Spleen (tissue), 7 donors: ENCODE measurements around the gene FCGR3B.
"Not testable (repeated sequence)": the region's sequence is repeated elsewhere in the genome, so short reads cannot be mapped to it uniquely, and the experiment has no call there.

Source experiments
- POLR2A ChIP-seq, 3 donors: fragments of 450-650 bp; IDR thresholded peaks; one replicate each; pipeline ENCODE4 v1.5.1; 2017; ENCODE audit warnings: antibody characterized with exemption in 3 of 3, mild to moderate bottlenecking in 1 of 3
- TF ChIP-seq, protein P1 (sequence below), 11 experiments: fragments of 200-600 bp in 7 of 11; fragments of 450-650 bp in 4 of 11; sonication (generic) in 4 of 11; IDR thresholded peaks in 8 of 11; conservative IDR thresholded peaks in 3 of 11; 1 replicate in 7 of 11; 2 replicates in 4 of 11; pipeline versions ENCODE4 v1.4.0 to v1.8.0; 2016 to 2021; ENCODE audit warnings: antibody characterized with exemption in 11 of 11, inconsistent platforms in 4 of 11, mild to moderate bottlenecking in 1 of 11
- donor health status: DM: no; HTN: no; CAD: no; lungs with moderate emphysema.
- donor health status: DM: no; HTN: no; CAD: no.
- donor health status: DM: no; HTN: no; CAD: no.

DNA sequence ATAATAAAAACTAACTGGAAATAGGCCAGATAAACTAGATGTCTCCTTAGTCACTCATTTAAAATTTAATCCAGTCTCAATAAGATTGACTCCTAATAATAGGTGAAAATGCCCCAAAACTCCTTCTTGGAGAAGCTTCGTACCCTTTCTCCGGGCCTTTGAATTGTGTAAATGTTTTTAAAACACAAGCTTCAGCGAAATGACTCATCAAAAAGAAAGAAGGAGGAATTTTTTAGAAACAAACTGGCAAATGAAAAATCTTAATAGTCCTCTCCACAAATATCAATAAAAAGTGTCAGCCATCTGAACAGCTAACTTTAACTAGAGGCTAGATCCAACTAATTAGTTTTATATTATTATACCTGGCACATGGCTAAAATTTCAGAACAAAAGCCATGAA lies 33.9 kb downstream of the FCGR3B start:
- TF ChIP-seq, protein P1, sequence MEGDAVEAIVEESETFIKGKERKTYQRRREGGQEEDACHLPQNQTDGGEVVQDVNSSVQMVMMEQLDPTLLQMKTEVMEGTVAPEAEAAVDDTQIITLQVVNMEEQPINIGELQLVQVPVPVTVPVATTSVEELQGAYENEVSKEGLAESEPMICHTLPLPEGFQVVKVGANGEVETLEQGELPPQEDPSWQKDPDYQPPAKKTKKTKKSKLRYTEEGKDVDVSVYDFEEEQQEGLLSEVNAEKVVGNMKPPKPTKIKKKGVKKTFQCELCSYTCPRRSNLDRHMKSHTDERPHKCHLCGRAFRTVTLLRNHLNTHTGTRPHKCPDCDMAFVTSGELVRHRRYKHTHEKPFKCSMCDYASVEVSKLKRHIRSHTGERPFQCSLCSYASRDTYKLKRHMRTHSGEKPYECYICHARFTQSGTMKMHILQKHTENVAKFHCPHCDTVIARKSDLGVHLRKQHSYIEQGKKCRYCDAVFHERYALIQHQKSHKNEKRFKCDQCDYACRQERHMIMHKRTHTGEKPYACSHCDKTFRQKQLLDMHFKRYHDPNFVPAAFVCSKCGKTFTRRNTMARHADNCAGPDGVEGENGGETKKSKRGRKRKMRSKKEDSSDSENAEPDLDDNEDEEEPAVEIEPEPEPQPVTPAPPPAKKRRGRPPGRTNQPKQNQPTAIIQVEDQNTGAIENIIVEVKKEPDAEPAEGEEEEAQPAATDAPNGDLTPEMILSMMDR (IDR thresholded peaks at IDR 0.05 in 8 of 11, conservative IDR thresholded peaks at IDR 0.05 in 3 of 11), result not testable (repeated sequence)
- not testable (repeated sequence) for TF ChIP-seq POLR2A (IDR thresholded peaks at IDR 0.05)
